Measurements from ENCODE around the gene TMEM151B.

Gene TMEM151B

GRCh38 chr6:44292661-44293365 is 22.6 kb downstream of the TMEM151B start:
- in situ Hi-C loops (cut with HindIII; ENCODE audit: low pct_ligation_motif_present, low pct_unique_long_range_greater_than_20kb, low sequenced_read_pairs): no loop called here

GRCh38 chr6:44294832-44295791 is 24.9 kb downstream of the TMEM151B start:
- in situ Hi-C loops (cut with HindIII; ENCODE audit: low pct_ligation_motif_present, low pct_unique_long_range_greater_than_20kb, low sequenced_read_pairs): no loop called here
- DNase-seq: no peak

More at GRCh38 chr6:44292661-44293365, 22.6 kb downstream of the TMEM151B start:
- DNase-seq: no peak

- in situ Hi-C loops (cut with HindIII; ENCODE audit: low pct_ligation_motif_present, low pct_unique_long_range_greater_than_20kb, low sequenced_read_pairs): no loop called here
- DNase-seq: peak; percentile 17
Measured at GRCh38 chr6:44297063-44298038, 27.1 kb downstream of the TMEM151B start.

GRCh38 chr6:44298055-44298803 is 28.0 kb downstream of the TMEM151B start:
- in situ Hi-C loops (cut with HindIII; ENCODE audit: low pct_ligation_motif_present, low pct_unique_long_range_greater_than_20kb, low sequenced_read_pairs): no loop called here
- no peak for DNase-seq

- in situ Hi-C loops (cut with HindIII; ENCODE audit: low pct_ligation_motif_present, low pct_unique_long_range_greater_than_20kb, low sequenced_read_pairs): no loop called here
- DNase-seq: no peak
Measured at GRCh38 chr6:44298864-44299263, 28.6 kb downstream of the TMEM151B start.

- DNase-seq: no peak
- in situ Hi-C loops (cut with HindIII; ENCODE audit: low pct_ligation_motif_present, low pct_unique_long_range_greater_than_20kb, low sequenced_read_pairs): no loop called here
Measured at GRCh38 chr6:44300292-44300823, 30.1 kb downstream of the TMEM151B start.

GRCh38 chr6:44301106-44301505 is 30.9 kb downstream of the TMEM151B start:
- in situ Hi-C loops (cut with HindIII; ENCODE audit: low pct_ligation_motif_present, low pct_unique_long_range_greater_than_20kb, low sequenced_read_pairs): no loop called here
- DNase-seq: no peak

- in situ Hi-C loops (cut with HindIII; ENCODE audit: low pct_ligation_motif_present, low pct_unique_long_range_greater_than_20kb, low sequenced_read_pairs): no loop called here
- no peak for DNase-seq
Measured at GRCh38 chr6:44301782-44302564, 31.7 kb downstream of the TMEM151B start.

GRCh38 chr6:44302856-44303255 is 32.6 kb downstream of the TMEM151B start:
- in situ Hi-C loops (cut with HindIII; ENCODE audit: low pct_ligation_motif_present, low pct_unique_long_range_greater_than_20kb, low sequenced_read_pairs): no loop called here

GRCh38 chr6:44303842-44304241 is 33.6 kb downstream of the TMEM151B start:
- in situ Hi-C loops (cut with HindIII; ENCODE audit: low pct_ligation_motif_present, low pct_unique_long_range_greater_than_20kb, low sequenced_read_pairs): no loop called here
- no peak for DNase-seq

More at GRCh38 chr6:44302856-44303255, 32.6 kb downstream of the TMEM151B start:
- DNase-seq: no peak

- DNase-seq: peak; percentile 40
- in situ Hi-C loops (cut with HindIII; ENCODE audit: low pct_ligation_motif_present, low pct_unique_long_range_greater_than_20kb, low sequenced_read_pairs): no loop called here
Measured at GRCh38 chr6:44304282-44305199, 34.3 kb downstream of the TMEM151B start.

GRCh38 chr6:44305200-44305725 is 35.0 kb downstream of the TMEM151B start:
- in situ Hi-C loops (cut with HindIII; ENCODE audit: low pct_ligation_motif_present, low pct_unique_long_range_greater_than_20kb, low sequenced_read_pairs): no loop called here
- DNase-seq: no peak

- DNase-seq: no peak
- in situ Hi-C loops (cut with HindIII; ENCODE audit: low pct_ligation_motif_present, low pct_unique_long_range_greater_than_20kb, low sequenced_read_pairs): no loop called here
Measured at GRCh38 chr6:44306710-44307109, 36.5 kb downstream of the TMEM151B start.

- in situ Hi-C loops (cut with HindIII; ENCODE audit: low pct_ligation_motif_present, low pct_unique_long_range_greater_than_20kb, low sequenced_read_pairs): no loop called here
- no peak for DNase-seq
Measured at GRCh38 chr6:44307217-44307616, 37.0 kb downstream of the TMEM151B start.

GRCh38 chr6:44309092-44309491 is 38.8 kb downstream of the TMEM151B start:
- in situ Hi-C loops (cut with HindIII; ENCODE audit: low pct_ligation_motif_present, low pct_unique_long_range_greater_than_20kb, low sequenced_read_pairs): no loop called here
- DNase-seq: no peak

- in situ Hi-C loops (cut with HindIII; ENCODE audit: low pct_ligation_motif_present, low pct_unique_long_range_greater_than_20kb, low sequenced_read_pairs): no loop called here
- no peak for DNase-seq
Measured at GRCh38 chr6:44309631-44310030, 39.4 kb downstream of the TMEM151B start.
